HepG2 (cell line): ENCODE data around the gene CAPZA3. TPM values are rescaled to one million over a fixed set of nuclear protein-coding genes. Genes with fewer than 3 reads are reported as not detected.
A peak's percentile ranks its signal among the peaks of the same experiment; 100 is the strongest.

Experiments
- ATAC-seq: fragments of 200-7000 bp; cut with Tn5 transposase; 3 replicates; pipeline ENCODE4 v1.9.1; 2020; ENCODE audit warnings: mild to moderate bottlenecking, moderate library complexity
- Bru-seq: library from RNA; stranded (reverse); fragments of 400-500 nt; gene quantifications from one replicate; lab custom pipeline; 2021; lab: Mats Ljungman, UMichigan
- BruChase-seq, 2 experiments: library from RNA; stranded (reverse); fragments of 400-500 nt; gene quantifications; one replicate each; lab custom pipeline; 2021; lab: Mats Ljungman, UMichigan
- BruUV-seq: library from RNA; stranded (reverse); fragments of 400-500 nt; replicated peaks from 2 replicates; lab custom pipeline; 2021; lab: Mats Ljungman, UMichigan
- CTCF ChIA-PET: fragments of 300-600 bp; formaldehyde crosslinking; extraction: SDS; loops from one replicate; lab custom pipeline; 2021; ENCODE audit warnings: low total read pairs, inconsistent platforms, low intra/inter-chr PET ratio; lab: Yijun Ruan, JAX
- POLR2A ChIA-PET: fragments of 350-600 bp; sonication (Branson Sonifier 250); formaldehyde crosslinking; loops from one replicate; lab custom pipeline; 2020; ENCODE audit warnings: antibody characterized with exemption, inconsistent platforms; lab: Yijun Ruan, JAX
- DNase-seq: peaks from one replicate; pipeline ENCODE4 v3.0.0-alpha.2; 2015; ENCODE audit warnings: low spot score
- FAIRE-seq: peaks from 3 replicates; lab custom pipeline; 2011; peaks lifted over from hg19 to GRCh38; lab: Jason Lieb, UNC
- H2AFZ ChIP-seq: one replicate; pipeline ENCODE4 v1.6.1; 2011; ENCODE audit warnings: low read length, inconsistent platforms
- H3K27ac ChIP-seq: fragments of 300-600 bp; 3 replicates; pipeline ENCODE4 v1.8.0; 2011; ENCODE audit warnings: mixed run types, mild to moderate bottlenecking, mixed read lengths, low read length, inconsistent platforms; ENCODE audit not compliant: insufficient read depth; ENCODE audit errors: extremely low read length
- H3K27me3 ChIP-seq, 2 experiments: fragments of 200-600 bp in 1 of 2; 2 replicates in 1 of 2; 3 replicates in 1 of 2; pipeline versions ENCODE4 v1.6.0 to v1.8.0; 2011; ENCODE audit warnings: low read length in 2 of 2, mild to moderate bottlenecking in 2 of 2, moderate library complexity in 2 of 2, inconsistent platforms in 1 of 2; ENCODE audit not compliant: insufficient read depth in 2 of 2, control insufficient read depth in 1 of 2
- H3K36me3 ChIP-seq, 2 experiments: fragments of 200-600 bp in 1 of 2; replicated peaks in 1 of 2; 2 replicates in 1 of 2; 3 replicates in 1 of 2; pipeline versions ENCODE4 v1.5.1 to v1.8.0; 2011; ENCODE audit warnings: low read length in 2 of 2, inconsistent platforms in 1 of 2; ENCODE audit not compliant: insufficient read depth in 2 of 2, control insufficient read depth in 1 of 2
- H3K4me1 ChIP-seq: 2 replicates; pipeline ENCODE4 v1.5.1; 2012; ENCODE audit warnings: low read length, inconsistent platforms; ENCODE audit not compliant: insufficient read depth
- H3K4me2 ChIP-seq: 2 replicates; pipeline ENCODE4 v1.6.0; 2011; ENCODE audit warnings: low read depth, low read length, inconsistent platforms
- H3K4me3 ChIP-seq, 3 experiments: fragments of 200-600 bp in 1 of 3; sonication (generic), shearing (Covaris generic) in 1 of 3; replicated peaks in 1 of 3; 2 replicates each; pipeline ENCODE4 v1.5.1; 2011 to 2016; ENCODE audit warnings: low read length in 3 of 3, inconsistent platforms in 2 of 3, low read depth in 2 of 3, mild to moderate bottlenecking in 2 of 3, control low read depth in 1 of 3, mixed read lengths in 1 of 3; ENCODE audit not compliant: insufficient read depth in 1 of 3
- H3K79me2 ChIP-seq: one replicate; pipeline ENCODE4 v1.6.1; 2011; ENCODE audit warnings: low read length, inconsistent platforms; ENCODE audit not compliant: insufficient read depth
- H3K9ac ChIP-seq: 2 replicates; pipeline ENCODE4 v1.6.0; 2011; ENCODE audit warnings: mild to moderate bottlenecking, low read depth, low read length, inconsistent platforms; ENCODE audit not compliant: insufficient read depth
- H3K9me3 ChIP-seq: 2 replicates; pipeline ENCODE4 v1.5.1; 2012; ENCODE audit warnings: mild to moderate bottlenecking, low read length
- H4K20me1 ChIP-seq: 2 replicates; pipeline ENCODE4 v1.6.0; 2011; ENCODE audit warnings: inconsistent platforms, mild to moderate bottlenecking, low read length, moderate library complexity; ENCODE audit not compliant: insufficient read depth
- ATF7 ChIP-seq, 2 experiments: fragments of 450-650 bp in 1 of 2; sonication (generic) in 1 of 2; formaldehyde crosslinking in 1 of 2; IDR thresholded peaks; 2 replicates each; pipeline versions ENCODE4 v1.4.0 to v1.6.1; 2016 to 2020; ENCODE audit warnings: antibody characterized with exemption in 1 of 2, mild to moderate bottlenecking in 1 of 2, missing genetic modification reagents in 1 of 2
- BCLAF1 ChIP-seq: fragments of 450-650 bp; IDR thresholded peaks from 2 replicates; pipeline ENCODE4 v1.6.1; 2017; ENCODE audit warnings: mild to moderate bottlenecking
- MAFK ChIP-seq, 2 experiments: IDR thresholded peaks in 1 of 2; conservative IDR thresholded peaks in 1 of 2; 2 replicates each; pipeline ENCODE4 v1.6.1; 2011; ENCODE audit warnings: improper control_type of control experiment in 2 of 2, low read length in 2 of 2
- NCOA2 ChIP-seq: sonication (generic); formaldehyde crosslinking; IDR thresholded peaks from 2 replicates; pipeline ENCODE4 v1.8.0; 2022; ENCODE audit warnings: inconsistent platforms
- NR2F1 ChIP-seq, 2 experiments: fragments of 450-650 bp in 1 of 2; formaldehyde crosslinking in 1 of 2; IDR thresholded peaks; 2 replicates each; pipeline versions ENCODE4 v1.5.0 to v1.6.1; 2016 to 2020; ENCODE audit warnings: mild to moderate bottlenecking in 1 of 2, missing compliant biosample characterization in 1 of 2, missing genetic modification reagents in 1 of 2, moderate library complexity in 1 of 2
- TARDBP ChIP-seq: sonication (generic); formaldehyde crosslinking; IDR thresholded peaks from 2 replicates; pipeline ENCODE4 v1.8.0; 2022; ENCODE audit warnings: mild to moderate bottlenecking, missing genetic modification reagents
- TOPORS ChIP-seq: sonication (generic); formaldehyde crosslinking; IDR thresholded peaks from 2 replicates; pipeline ENCODE4 v1.8.0; 2023; ENCODE audit warnings: mild to moderate bottlenecking, missing genetic modification reagents
- ZNF329 ChIP-seq: sonication (generic); formaldehyde crosslinking; IDR thresholded peaks from 2 replicates; pipeline ENCODE4 v1.9.0; 2021; ENCODE audit warnings: low read depth, mild to moderate bottlenecking, missing genetic modification reagents
- ZNF513 ChIP-seq: sonication (generic); formaldehyde crosslinking; conservative IDR thresholded peaks from 2 replicates; pipeline ENCODE4 v1.5.0; 2020; ENCODE audit warnings: missing genetic modification reagents
- ZNF781 ChIP-seq: sonication (generic); formaldehyde crosslinking; IDR thresholded peaks from 2 replicates; pipeline ENCODE4 v1.5.1; 2020; ENCODE audit warnings: borderline replicate concordance, mild to moderate bottlenecking, missing genetic modification reagents; ENCODE audit errors: not compliant biosample characterization
- WGBS: methylation state at CpG from one replicate; pipeline ENCODE4 v1.1.6; 2017; ENCODE audit warnings: low lambda C conversion rate; 5-methylcytosine and 5-hydroxymethylcytosine counted together
- in situ Hi-C: cut with HindIII; loops from 2 replicates; pipeline ENCODE4 v1.10.0; 2017; ENCODE audit warnings: low pct_unique_long_range_greater_than_20kb; ENCODE audit not compliant: extremely low pct_ligation_motif_present
- intact Hi-C: fragments of 100-400 bp; cut with micrococcal nuclease; formaldehyde crosslinking; loops from one replicate; pipeline ENCODE4 v1.10.0; 2022; ENCODE audit not compliant: unreplicated experiment
- long read RNA-seq, 2 experiments: library from RNA in 1 of 2; library from polyadenylated mRNA in 1 of 2; stranded (forward) in 1 of 2; unstranded in 1 of 2; transcript quantifications; one replicate each; pipeline ENCODE4 v2.0.0, GENCODE V29; 2019 to 2022
- polyA minus RNA-seq, 3 experiments: library from RNA; depleted of rRNA, polyadenylated mRNA; stranded (reverse); fragments of >200 nt; gene quantifications; 2 replicates each; pipeline ENCODE4 v1.2.3, GENCODE V29; 2011; ENCODE audit warnings: low replicate concordance in 1 of 3
- polyA plus RNA-seq, 8 experiments: library from polyadenylated mRNA; depleted of rRNA in 3 of 8; stranded (reverse) in 7 of 8; unstranded in 1 of 8; fragments of >200 nt; fragmentation: Illumina TruSeq in 4 of 8; extraction: Trizol in 4 of 8; gene quantifications; 2 replicates each; pipeline versions ENCODE4 v1.2.1 to v1.2.3, GENCODE V29; 2011 to 2016; ENCODE audit warnings: low read depth in 4 of 8, missing spikeins in 1 of 8, mixed read lengths in 1 of 8; ENCODE audit not compliant: insufficient read depth in 1 of 8
- total RNA-seq, 5 experiments: library from RNA; depleted of rRNA; stranded (reverse); fragments of >200 nt; fragmentation: Illumina TruSeq; extraction: Trizol; gene quantifications; 2 replicates each; pipeline ENCODE4 v1.2.3, GENCODE V29; 2016; ENCODE audit warnings: low read depth in 1 of 5

The CAPZA3 gene
- total RNA-seq (2016; rRNA removed; fragmentation: Illumina TruSeq; extraction: Trizol) (not detected in 2 replicates), polyA plus RNA-seq (2011; rRNA removed) (not detected in 2 replicates), polyA minus RNA-seq (2011; rRNA and poly(A)+ RNA removed; ENCODE audit: low replicate concordance) (not detected in 2 replicates), Bru-seq, nascent RNA (not detected), BruChase-seq, experiment 1, labeled RNA remaining after a 6-hour chase (not detected), BruChase-seq, experiment 2, labeled RNA remaining after a 2-hour chase (not detected)
- total RNA-seq (2016; cell fraction: cytosol; rRNA removed; fragmentation: Illumina TruSeq; extraction: Trizol; ENCODE audit: low read depth) = not detected in 2 replicates
- not detected in 2 replicates for total RNA-seq (2016; cell fraction: insoluble cytoplasmic fraction; rRNA removed; fragmentation: Illumina TruSeq; extraction: Trizol)
- total RNA-seq (2016; cell fraction: membrane; rRNA removed; fragmentation: Illumina TruSeq; extraction: Trizol) = not detected in 2 replicates
- total RNA-seq (2016; cell fraction: nucleus; rRNA removed; fragmentation: Illumina TruSeq; extraction: Trizol) = not detected in 2 replicates
- not detected in 2 replicates for polyA plus RNA-seq (2011; cell fraction: cytosol; rRNA removed)
- polyA plus RNA-seq (2011; cell fraction: nucleus; rRNA removed) = not detected in 2 replicates
- polyA plus RNA-seq (2012) = not detected in 2 replicates
- polyA plus RNA-seq (2016; cell fraction: cytosol; fragmentation: Illumina TruSeq; extraction: Trizol; ENCODE audit: low read depth) = not detected in 2 replicates
- polyA plus RNA-seq (2016; cell fraction: insoluble cytoplasmic fraction; fragmentation: Illumina TruSeq; extraction: Trizol; ENCODE audit: low read depth) = not detected in 2 replicates
- polyA plus RNA-seq (2016; cell fraction: membrane; fragmentation: Illumina TruSeq; extraction: Trizol; ENCODE audit: low read depth) = not detected in 2 replicates
- polyA plus RNA-seq (2016; cell fraction: nucleus; fragmentation: Illumina TruSeq; extraction: Trizol; ENCODE audit: insufficient read depth, low read depth) = not detected in 2 replicates
- not detected in 2 replicates for polyA minus RNA-seq (2011; cell fraction: cytosol; rRNA and poly(A)+ RNA removed)
- polyA minus RNA-seq (2011; cell fraction: nucleus; rRNA and poly(A)+ RNA removed) = not detected in 2 replicates
- long read RNA-seq, experiment 1 = 0 reads
- long read RNA-seq, experiment 2 = 0 reads

GRCh38 chr12:18737819-18738218 is at the start of gene CAPZA3, which contains the start of gene PLCZ1:
Gene CAPZA3, plus strand, starts transcription at chr12:18738119. Its CDS starts 150 bp downstream, at chr12:18738269.
Gene PLCZ1, minus strand, starts transcription at chr12:18738012. Its CDS starts 641 bp downstream, at chr12:18737371.
- H3K4me2 ChIP-seq = no peak within 1 kb of the TSS

GRCh38 chr12:18689771-18690170 is 48.1 kb upstream of the CAPZA3 start:
- H3K4me2 ChIP-seq = no peak overlapping the region
- H3K4me1 ChIP-seq = no peaks in the 10 kb centered on the region
- FAIRE-seq (no peak), DNase-seq (no peak), ATAC-seq (no peak)
- no peaks in the 10 kb centered on the region for H4K20me1 ChIP-seq
- H3K9me3 ChIP-seq = 0 out of 2 replicates have a peak, but pooled peaks cover 6% of the 10 kb centered on the region
- 11% methylated on average over 3 of the region's 3 CpGs for WGBS
- H3K9ac ChIP-seq = no peak overlapping the region
- no peak overlapping the region for H3K27ac ChIP-seq
- CTCF ChIA-PET = no interaction called here
- in situ Hi-C loops = no loop called here
- BruUV-seq = no TSS peak
- H3K4me3 ChIP-seq = no peak overlapping the region
- H3K36me3 ChIP-seq = no peaks in the 10 kb centered on the region
- POLR2A ChIA-PET = no interaction called here
- no peaks in the 10 kb centered on the region for H3K27me3 ChIP-seq
- no peaks in the 10 kb centered on the region for H3K79me2 ChIP-seq
- intact Hi-C loops = no loop called here
- H2AFZ ChIP-seq = no peak overlapping the region
- no peak for TF ChIP-seq MAFK (conservative IDR thresholded peaks at IDR 0.05 in 1 of 2, IDR thresholded peaks at IDR 0.05 in 1 of 2; ENCODE audit: low read length in 2 of 2)
- no peak for TF ChIP-seq TARDBP (CRISPR knock-in tag)
- TF ChIP-seq ZNF513 = no peak
- TF ChIP-seq NR2F1 (CRISPR knock-in tag; IDR thresholded peaks at IDR 0.05) = no peak
- TF ChIP-seq BCLAF1 = no peak
- no peak for TF ChIP-seq ZNF781 (CRISPR knock-in tag)
- TF ChIP-seq NCOA2 (CRISPR knock-in tag) = no peak
- TF ChIP-seq TOPORS = no peak

More at GRCh38 chr12:18737819-18738218, at the start of gene CAPZA3, which contains the start of gene PLCZ1:
- BruUV-seq = no TSS peak
- FAIRE-seq (no peak), ATAC-seq (no peak), DNase-seq (no peak)
- no peak within 1 kb of the TSS for H3K9ac ChIP-seq
- in situ Hi-C loops (no loop called here), intact Hi-C loops (no loop called here)
- CTCF ChIA-PET = no interaction called here
- no peaks in the 10 kb centered on the region for H3K79me2 ChIP-seq
- no peaks in the 10 kb centered on the region for H4K20me1 ChIP-seq
- H3K27ac ChIP-seq = no peak within 1 kb of the TSS
- 0% methylated on average over 2 of the region's 2 CpGs for WGBS
- no peak within 1 kb of the TSS for H2AFZ ChIP-seq
- POLR2A ChIA-PET = no interaction called here
- no peaks in the 10 kb centered on the region for H3K27me3 ChIP-seq
- H3K9me3 ChIP-seq = peaks cover 20% of the 10 kb centered on the region
- H3K4me1 ChIP-seq = no peaks in the 10 kb centered on the region
- TF ChIP-seq ATF7 (IDR thresholded peaks at IDR 0.05) (peak; percentile 27; the same call in 1 of the 2 replicates), ATF7 (CRISPR knock-in tag; IDR thresholded peaks at IDR 0.05) (no peak), ZNF329 (CRISPR knock-in tag) (no peak)
- H3K36me3 ChIP-seq = no peaks in the 10 kb centered on the region
- no peak within 1 kb of the TSS for H3K4me3 ChIP-seq
